Loucy (cell line): ENCODE results near the gene MYH14.
"Not testable (repeated sequence)": the region's sequence is repeated elsewhere in the genome, so short reads cannot be mapped to it uniquely, and the experiment has no call there.

Source experiments
- H2AFZ ChIP-seq: fragments of 200-600 bp; sonication (generic); 2 replicates; pipeline ENCODE4 v1.6.0; 2016; ENCODE audit warnings: antibody characterized with exemption, mild to moderate bottlenecking, low read length, moderate library complexity
- H3F3A ChIP-seq: fragments of 200-600 bp; 2 replicates; pipeline ENCODE4 v1.6.0; 2016; ENCODE audit warnings: antibody characterized with exemption, low read depth, mild to moderate bottlenecking
- H3K27me3 ChIP-seq: fragments of 200-600 bp; sonication (generic); 2 replicates; pipeline ENCODE4 v1.6.1; 2014; ENCODE audit warnings: low read length, mild to moderate bottlenecking; ENCODE audit not compliant: insufficient read depth, poor library complexity, severe bottlenecking
- H3K36me3 ChIP-seq: fragments of 200-600 bp; sonication (generic); 2 replicates; pipeline ENCODE4 v1.6.1; 2016; ENCODE audit warnings: low read length; ENCODE audit not compliant: insufficient read depth
- H3K4me1 ChIP-seq: fragments of 200-600 bp; sonication (generic); 2 replicates; pipeline ENCODE4 v1.5.1; 2014; ENCODE audit warnings: low read length, mild to moderate bottlenecking; ENCODE audit not compliant: insufficient read depth, poor library complexity, severe bottlenecking
- H3K4me2 ChIP-seq: fragments of 200-600 bp; sonication (generic); 2 replicates; pipeline ENCODE4 v1.6.0; 2014; ENCODE audit warnings: antibody characterized with exemption, low read length, low read depth, mild to moderate bottlenecking; ENCODE audit not compliant: poor library complexity, severe bottlenecking
- H3K4me3 ChIP-seq: fragments of 200-600 bp; sonication (generic); 2 replicates; pipeline ENCODE4 v1.5.1; 2014; ENCODE audit warnings: low read length, mild to moderate bottlenecking, mixed read lengths; ENCODE audit not compliant: poor library complexity, severe bottlenecking
- H3K79me2 ChIP-seq: fragments of 200-600 bp; sonication (generic); 2 replicates; pipeline ENCODE4 v1.6.1; 2014; ENCODE audit warnings: low read length; ENCODE audit not compliant: insufficient read depth
- H3K9ac ChIP-seq: fragments of 200-600 bp; sonication (generic); 2 replicates; pipeline ENCODE4 v1.6.0; 2014; ENCODE audit warnings: mild to moderate bottlenecking, low read depth, low read length, moderate library complexity; ENCODE audit not compliant: poor library complexity, severe bottlenecking
- H3K9me2 ChIP-seq: fragments of 200-600 bp; sonication (generic); replicated peaks from 2 replicates; pipeline ENCODE4 v1.6.1; 2016; ENCODE audit warnings: low read depth, low read length, mixed read lengths
- H3K9me3 ChIP-seq: fragments of 200-600 bp; sonication (generic); 2 replicates; pipeline ENCODE4 v1.6.1; 2014; ENCODE audit warnings: mild to moderate bottlenecking, antibody characterized with exemption, low read length, low read depth; ENCODE audit not compliant: insufficient read depth
- H4K20me1 ChIP-seq: fragments of 200-600 bp; sonication (generic); 2 replicates; pipeline ENCODE4 v1.6.0; 2014; ENCODE audit warnings: antibody characterized with exemption, low read length, mild to moderate bottlenecking; ENCODE audit not compliant: insufficient read depth, poor library complexity, severe bottlenecking
- CTCF ChIP-seq: fragments of 200-600 bp; sonication (generic); conservative IDR thresholded peaks from 2 replicates; pipeline ENCODE4 v1.5.1; 2014; ENCODE audit warnings: mild to moderate bottlenecking, antibody characterized with exemption, low read length
- EZH2phosphoT487 ChIP-seq: fragments of 200-600 bp; IDR thresholded peaks from 2 replicates; pipeline ENCODE4 v1.6.1; 2018; ENCODE audit warnings: antibody characterized with exemption, mild to moderate bottlenecking, moderate library complexity, borderline replicate concordance

MYH14 gene

GRCh38 chr19:50224986-50225747 lies 21.7 kb downstream of the MYH14 start:
- H3K9me3 ChIP-seq, result peaks cover 8% of the 10 kb centered on the region; the same call in 1 of the 2 replicates
- H4K20me1 ChIP-seq, result no peaks in the 10 kb centered on the region
- no peak overlapping the region for H3K4me3 ChIP-seq
- no peaks in the 10 kb centered on the region for H3K4me1 ChIP-seq
- H3F3A ChIP-seq, result no peaks in the 10 kb centered on the region
- H3K9me2 ChIP-seq, result no peaks in the 10 kb centered on the region
- H3K9ac ChIP-seq, result no peak overlapping the region
- H3K79me2 ChIP-seq, result no peaks in the 10 kb centered on the region
- H3K4me2 ChIP-seq, result no peak overlapping the region
- H2AFZ ChIP-seq, result no peak overlapping the region
- TF ChIP-seq CTCF (no peak), EZH2phosphoT487 (no peak)
- no peaks in the 10 kb centered on the region for H3K36me3 ChIP-seq
- no peaks in the 10 kb centered on the region for H3K27me3 ChIP-seq

- Histone ChIP-seq H3K9me2 (no peaks in the 10 kb centered on the region), H3K4me1 (no peaks in the 10 kb centered on the region), H3K4me3 (no peak overlapping the region), H3K79me2 (no peaks in the 10 kb centered on the region), H2AFZ (no peak overlapping the region), H3K27me3 (no peaks in the 10 kb centered on the region), H3K36me3 (no peaks in the 10 kb centered on the region), H3K4me2 (no peak overlapping the region), H3F3A (no peaks in the 10 kb centered on the region), H4K20me1 (no peaks in the 10 kb centered on the region), H3K9me3 (peaks cover 8% of the 10 kb centered on the region; the same call in 1 of the 2 replicates), H3K9ac (no peak overlapping the region)
- no peak for TF ChIP-seq CTCF
- TF ChIP-seq EZH2phosphoT487, result no peak
These were observed 23.1 kb downstream of the MYH14 start for GRCh38 chr19:50226536-50226935.

GRCh38 chr19:50228153-50228552 lies 24.7 kb downstream of the MYH14 start:
- H3K79me2 ChIP-seq, H3K27me3 ChIP-seq, H3K4me3 ChIP-seq, H3K36me3 ChIP-seq, H2AFZ ChIP-seq, H4K20me1 ChIP-seq, H3K9me3 ChIP-seq, H3K4me2 ChIP-seq, H3K9ac ChIP-seq, H3F3A ChIP-seq, H3K4me1 ChIP-seq, H3K9me2 ChIP-seq: not testable (repeated sequence)
